CD4-positive, alpha-beta T cell treated with Interleukin-6 at 100 ng/mL for 8 hours (primary cell): ENCODE data around the gene AP3B1.

Experiments
- DNase-seq: peaks from one replicate; pipeline ENCODE4 v3.0.0-alpha.2; 2020; ENCODE audit warnings: mixed read lengths, low spot score

AP3B1 gene

GRCh38 chr5:78294248-78295034 lies at the start of gene AP3B1:
Gene AP3B1, minus strand, starts transcription at chr5:78294698. Its CDS starts 119 bp downstream, at chr5:78294579.
- DNase-seq = peak; percentile 97

GRCh38 chr5:78341440-78341839 lies 46.9 kb upstream of the AP3B1 start:
- no peak for DNase-seq

- DNase-seq = no peak
These were observed 45.3 kb upstream of the AP3B1 start for GRCh38 chr5:78339617-78340436.

GRCh38 chr5:78336698-78337097 lies 42.2 kb upstream of the AP3B1 start:
- DNase-seq = no peak

- no peak for DNase-seq
These were observed 41.5 kb upstream of the AP3B1 start for GRCh38 chr5:78335976-78336375.

GRCh38 chr5:78334811-78335210 lies 40.3 kb upstream of the AP3B1 start:
- DNase-seq = no peak

- DNase-seq = no peak
These were observed 37.1 kb upstream of the AP3B1 start for GRCh38 chr5:78331523-78332080.

- no peak for DNase-seq
These were observed 34.2 kb upstream of the AP3B1 start for GRCh38 chr5:78328585-78329173.

GRCh38 chr5:78327761-78328510 lies 33.4 kb upstream of the AP3B1 start:
- DNase-seq = no peak

GRCh38 chr5:78326930-78327329 lies 32.4 kb upstream of the AP3B1 start:
- no peak for DNase-seq

GRCh38 chr5:78323241-78323640 lies 28.7 kb upstream of the AP3B1 start:
- DNase-seq = no peak

- DNase-seq = no peak
These were observed 25.9 kb upstream of the AP3B1 start for GRCh38 chr5:78320401-78320800.

GRCh38 chr5:78318337-78318736 lies 23.8 kb upstream of the AP3B1 start:
- DNase-seq = no peak

- no peak for DNase-seq
These were observed 23.0 kb upstream of the AP3B1 start for GRCh38 chr5:78317515-78317914.

GRCh38 chr5:78308703-78309102 lies 14.2 kb upstream of the AP3B1 start:
- no peak for DNase-seq

- peak; percentile 19 for DNase-seq
These were observed 6.1 kb upstream of the AP3B1 start for GRCh38 chr5:78300464-78301045.

GRCh38 chr5:78295035-78295961 lies 800 bp upstream of the AP3B1 start:
- peak; percentile 42 for DNase-seq

GRCh38 chr5:78293851-78294247 lies 649 bp downstream of the AP3B1 start:
- DNase-seq = no peak

GRCh38 chr5:78291687-78292086 lies 2.8 kb downstream of the AP3B1 start:
- no peak for DNase-seq

- no peak for DNase-seq
These were observed 4.6 kb downstream of the AP3B1 start for GRCh38 chr5:78289911-78290310.
